Uterus (tissue), 2 donors: ENCODE results near the gene PRIMPOL.
"Not testable (repeated sequence)": the region's sequence is repeated elsewhere in the genome, so short reads cannot be mapped to it uniquely, and the experiment has no call there.

ENCODE experiments used
- POLR2A ChIP-seq, 2 donors: fragments of 450-650 bp; IDR thresholded peaks; one replicate each; pipeline ENCODE4 v1.6.1; 2016; ENCODE audit warnings: antibody characterized with exemption in 2 of 2, mild to moderate bottlenecking in 1 of 2, moderate library complexity in 1 of 2
- TF ChIP-seq, protein P1 (sequence below), 4 experiments: fragments of 200-600 bp in 2 of 4; fragments of 450-650 bp in 2 of 4; sonication (generic) in 2 of 4; IDR thresholded peaks; one replicate each; pipeline ENCODE4 v1.5.1; 2016 to 2019; ENCODE audit warnings: antibody characterized with exemption in 4 of 4, mild to moderate bottlenecking in 2 of 4, moderate library complexity in 1 of 4

DNA sequence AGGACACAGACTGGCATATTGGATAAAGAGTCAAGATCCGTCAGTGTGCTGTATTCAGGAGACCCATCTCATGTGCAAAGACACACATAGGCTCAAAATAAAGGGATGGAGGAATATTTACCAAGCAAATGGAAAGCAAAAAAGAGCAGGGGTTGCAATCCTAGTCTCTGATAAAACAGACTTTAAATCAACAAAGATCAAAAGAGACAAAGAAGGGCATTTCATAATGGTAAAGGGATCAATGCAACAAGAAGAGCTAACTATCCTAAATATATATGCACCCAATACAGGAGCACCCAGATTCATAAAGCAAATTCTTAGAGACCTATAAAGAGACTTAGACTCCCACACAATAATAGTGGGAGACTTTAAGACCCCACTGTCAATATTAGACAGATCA, 46.7 kb upstream of the PRIMPOL start:
- TF ChIP-seq, protein P1, sequence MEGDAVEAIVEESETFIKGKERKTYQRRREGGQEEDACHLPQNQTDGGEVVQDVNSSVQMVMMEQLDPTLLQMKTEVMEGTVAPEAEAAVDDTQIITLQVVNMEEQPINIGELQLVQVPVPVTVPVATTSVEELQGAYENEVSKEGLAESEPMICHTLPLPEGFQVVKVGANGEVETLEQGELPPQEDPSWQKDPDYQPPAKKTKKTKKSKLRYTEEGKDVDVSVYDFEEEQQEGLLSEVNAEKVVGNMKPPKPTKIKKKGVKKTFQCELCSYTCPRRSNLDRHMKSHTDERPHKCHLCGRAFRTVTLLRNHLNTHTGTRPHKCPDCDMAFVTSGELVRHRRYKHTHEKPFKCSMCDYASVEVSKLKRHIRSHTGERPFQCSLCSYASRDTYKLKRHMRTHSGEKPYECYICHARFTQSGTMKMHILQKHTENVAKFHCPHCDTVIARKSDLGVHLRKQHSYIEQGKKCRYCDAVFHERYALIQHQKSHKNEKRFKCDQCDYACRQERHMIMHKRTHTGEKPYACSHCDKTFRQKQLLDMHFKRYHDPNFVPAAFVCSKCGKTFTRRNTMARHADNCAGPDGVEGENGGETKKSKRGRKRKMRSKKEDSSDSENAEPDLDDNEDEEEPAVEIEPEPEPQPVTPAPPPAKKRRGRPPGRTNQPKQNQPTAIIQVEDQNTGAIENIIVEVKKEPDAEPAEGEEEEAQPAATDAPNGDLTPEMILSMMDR (IDR thresholded peaks at IDR 0.05) = not testable (repeated sequence)
- not testable (repeated sequence) for TF ChIP-seq POLR2A (IDR thresholded peaks at IDR 0.05)
